Mesendoderm (in vitro differentiated cells): Measurements from ENCODE around the gene PIEZO1.

Source experiments
- DNase-seq: peaks from one replicate; pipeline ENCODE4 v3.0.0; 2013
- H2AK5ac ChIP-seq: 2 replicates; pipeline ENCODE4 v1.6.1; 2013; ENCODE audit warnings: low read length, inconsistent platforms
- H2BK120ac ChIP-seq: 2 replicates; pipeline ENCODE4 v1.6.1; 2013; ENCODE audit warnings: low read depth, mild to moderate bottlenecking, low read length, moderate library complexity, mixed read lengths
- H2BK15ac ChIP-seq: replicated peaks from 2 replicates; pipeline ENCODE4 v1.6.1; 2013; ENCODE audit warnings: low read depth, mild to moderate bottlenecking, moderate library complexity
- H2BK5ac ChIP-seq: 2 replicates; pipeline ENCODE4 v1.6.1; 2013; ENCODE audit warnings: low read length, inconsistent platforms
- H3K18ac ChIP-seq: 2 replicates; pipeline ENCODE4 v1.6.1; 2013; ENCODE audit warnings: mild to moderate bottlenecking, low read length, mixed read lengths
- H3K23ac ChIP-seq: one replicate; pipeline ENCODE4 v1.6.1; 2013; ENCODE audit warnings: low read length
- H3K27ac ChIP-seq: 2 replicates; pipeline ENCODE4 v1.5.1; 2013; ENCODE audit warnings: low read depth, mild to moderate bottlenecking, inconsistent platforms, low read length, moderate library complexity
- H3K27me3 ChIP-seq: 2 replicates; pipeline ENCODE4 v1.6.1; 2013; ENCODE audit warnings: low read length, control low read depth, mild to moderate bottlenecking, inconsistent platforms; ENCODE audit not compliant: insufficient read depth, poor library complexity
- H3K36me3 ChIP-seq: 2 replicates; pipeline ENCODE4 v1.6.1; 2013; ENCODE audit warnings: low read length, inconsistent platforms; ENCODE audit not compliant: control insufficient read depth, insufficient read depth
- H3K4ac ChIP-seq: one replicate; pipeline ENCODE4 v1.6.1; 2013; ENCODE audit warnings: low read depth, mild to moderate bottlenecking, low read length, moderate library complexity
- H3K4me1 ChIP-seq: 2 replicates; pipeline ENCODE4 v1.6.1; 2013; ENCODE audit warnings: low read depth, low read length, inconsistent platforms; ENCODE audit not compliant: control insufficient read depth
- H3K4me2 ChIP-seq: 2 replicates; pipeline ENCODE4 v1.6.1; 2013; ENCODE audit warnings: low read length
- H3K4me3 ChIP-seq: 2 replicates; pipeline ENCODE4 v1.5.1; 2013; ENCODE audit warnings: mild to moderate bottlenecking, low read length
- H3K56ac ChIP-seq: one replicate; pipeline ENCODE4 v1.6.1; 2013; ENCODE audit warnings: low read length
- H3K79me1 ChIP-seq: 2 replicates; pipeline ENCODE4 v1.6.1; 2013; ENCODE audit warnings: low read length, inconsistent platforms
- H3K79me2 ChIP-seq: 2 replicates; pipeline ENCODE4 v1.6.1; 2013; ENCODE audit warnings: mild to moderate bottlenecking, low read length; ENCODE audit not compliant: control insufficient read depth, insufficient read depth
- H3K9ac ChIP-seq: 2 replicates; pipeline ENCODE4 v1.6.1; 2013; ENCODE audit warnings: low read length, inconsistent platforms
- H4K5ac ChIP-seq: one replicate; pipeline ENCODE4 v1.6.1; 2013; ENCODE audit warnings: low read length
- H4K8ac ChIP-seq: one replicate; pipeline ENCODE4 v1.6.1; 2013; ENCODE audit warnings: low read depth, mild to moderate bottlenecking, control low read depth, low read length, moderate library complexity
- WGBS: extraction: QIAGEN DNeasy Blood & Tissue Kit; methylation state at CpG from one replicate; pipeline ENCODE4 v1.1.7; 2013; ENCODE audit warnings: low lambda C conversion rate, missing lambda C conversion rate; ENCODE audit not compliant: insufficient coverage; ENCODE audit errors: extremely low coverage; 5-methylcytosine and 5-hydroxymethylcytosine counted together

The PIEZO1 gene

GRCh38 chr16:88784074-88784855, 755 bp downstream of the PIEZO1 start:
- peaks cover 26% of the 10 kb centered on the region for H3K79me2 ChIP-seq
- peak overlapping the region; percentile 48 for H2BK120ac ChIP-seq
- no peak overlapping the region for H4K8ac ChIP-seq
- H3K4me1 ChIP-seq, result no peaks in the 10 kb centered on the region
- H3K18ac ChIP-seq, result peak overlapping the region; percentile 98
- peak overlapping the region; percentile 82 for H3K4ac ChIP-seq
- H3K9ac ChIP-seq, result peak overlapping the region; percentile 82
- no peak overlapping the region for H2AK5ac ChIP-seq
- H3K79me1 ChIP-seq, result peaks cover 5% of the 10 kb centered on the region
- peak; percentile 87 for DNase-seq
- H3K27me3 ChIP-seq, result no peaks in the 10 kb centered on the region
- no peak overlapping the region for H3K23ac ChIP-seq
- peak overlapping the region; percentile 29 for H3K4me3 ChIP-seq
- H2BK15ac ChIP-seq, result no peak overlapping the region
- WGBS, result no CpG with 5 or more reads among the region's 74 CpGs
- H3K56ac ChIP-seq, result peak overlapping the region; percentile 88
- no peaks in the 10 kb centered on the region for H3K36me3 ChIP-seq
- H3K27ac ChIP-seq, result peak overlapping the region; percentile 74
- H4K5ac ChIP-seq, result no peak overlapping the region
- H3K4me2 ChIP-seq, result peak overlapping the region; percentile 48
- H2BK5ac ChIP-seq, result no peak overlapping the region

GRCh38 chr16:88783391-88784073, 1.5 kb downstream of the PIEZO1 start:
- Histone ChIP-seq H2BK120ac (peak overlapping the region; percentile 5), H3K36me3 (no peaks in the 10 kb centered on the region), H4K5ac (no peak overlapping the region), H3K27ac (no peak overlapping the region), H3K4ac (peak overlapping the region; percentile 82), H3K56ac (peak overlapping the region; percentile 88), H3K23ac (no peak overlapping the region), H2AK5ac (peak overlapping the region; percentile 65), H2BK15ac (no peak overlapping the region), H3K9ac (peak overlapping the region; percentile 82), H3K4me3 (no peak overlapping the region), H4K8ac (no peak overlapping the region), H3K79me1 (peaks cover 5% of the 10 kb centered on the region), H2BK5ac (no peak overlapping the region), H3K4me2 (peak overlapping the region; percentile 48), H3K4me1 (no peaks in the 10 kb centered on the region), H3K79me2 (peaks cover 28% of the 10 kb centered on the region), H3K27me3 (no peaks in the 10 kb centered on the region), H3K18ac (peak overlapping the region; percentile 98)
- WGBS, result no CpG with 5 or more reads among the region's 27 CpGs
- DNase-seq, result no peak

- Histone ChIP-seq H3K9ac (no peak overlapping the region), H3K4ac (no peak overlapping the region), H2BK5ac (no peak overlapping the region), H3K27ac (no peak overlapping the region), H4K8ac (no peak overlapping the region), H2BK15ac (no peak overlapping the region), H4K5ac (no peak overlapping the region), H3K23ac (no peak overlapping the region), H2BK120ac (no peak overlapping the region), H3K4me3 (no peak overlapping the region), H3K4me1 (no peaks in the 10 kb centered on the region), H3K27me3 (no peaks in the 10 kb centered on the region), H3K36me3 (no peaks in the 10 kb centered on the region), H3K79me2 (peaks cover 29% of the 10 kb centered on the region), H3K56ac (peak overlapping the region; percentile 42), H3K18ac (no peak overlapping the region), H3K79me1 (peaks cover 5% of the 10 kb centered on the region), H3K4me2 (no peak overlapping the region), H2AK5ac (no peak overlapping the region)
- DNase-seq, result no peak
- no CpG with 5 or more reads among the region's 16 CpGs for WGBS
Measured at GRCh38 chr16:88782454-88783390, 2.3 kb downstream of the PIEZO1 start.

DNA sequence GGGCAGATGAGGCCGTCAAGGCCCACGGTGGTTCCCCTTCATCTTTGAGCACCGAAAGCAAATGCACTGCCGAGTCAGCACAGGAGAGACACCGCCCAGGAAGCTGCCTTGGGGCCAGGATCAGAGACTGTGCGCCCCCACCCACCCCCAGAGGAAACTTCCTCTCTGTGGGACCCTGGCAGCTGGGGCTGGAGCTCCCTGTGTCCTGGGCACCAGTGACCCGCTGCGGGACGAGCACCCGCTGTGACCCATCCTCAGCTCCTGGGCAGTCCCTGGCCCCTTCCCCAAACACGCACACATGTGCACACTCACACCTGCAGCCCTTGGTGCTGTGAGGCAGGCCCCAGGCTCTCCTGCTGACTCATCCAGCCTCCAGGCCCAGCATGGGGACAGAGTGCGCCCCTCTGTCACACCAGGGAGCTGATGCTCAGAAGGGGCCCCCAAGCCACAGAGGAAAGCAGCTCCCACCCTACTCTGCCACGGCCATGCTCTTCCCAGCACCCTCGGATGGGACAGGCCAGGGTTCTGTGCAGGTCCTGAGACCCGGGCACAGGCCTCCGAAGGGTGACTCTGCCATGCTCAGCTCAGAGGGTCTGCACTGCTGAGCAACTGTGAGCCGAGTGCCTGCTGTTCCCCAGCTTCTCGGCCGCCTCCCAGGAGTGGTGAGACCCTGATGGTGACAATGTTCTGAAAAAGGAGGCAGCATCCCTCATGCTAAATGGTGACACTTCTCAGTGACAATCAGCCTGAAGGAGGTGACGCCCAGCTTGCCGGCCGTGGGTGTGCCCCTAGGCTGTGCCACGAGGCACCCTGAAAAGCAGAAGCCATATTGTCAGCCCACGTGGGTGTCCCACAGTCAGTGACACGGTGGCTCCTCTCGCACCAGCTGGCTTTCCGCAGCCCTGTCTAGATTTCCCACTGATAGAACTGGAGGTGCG, 3.6 kb downstream of the PIEZO1 start:
- Histone ChIP-seq H3K36me3 (no peaks in the 10 kb centered on the region), H3K18ac (no peak overlapping the region), H3K4me2 (no peak overlapping the region), H2BK15ac (no peak overlapping the region), H3K79me2 (peaks cover 29% of the 10 kb centered on the region), H2AK5ac (no peak overlapping the region), H3K4me1 (no peaks in the 10 kb centered on the region), H4K8ac (no peak overlapping the region), H3K27ac (no peak overlapping the region), H3K56ac (peak overlapping the region; percentile 56), H3K27me3 (no peaks in the 10 kb centered on the region), H3K4me3 (no peak overlapping the region), H4K5ac (no peak overlapping the region), H3K79me1 (peaks cover 5% of the 10 kb centered on the region), H3K23ac (no peak overlapping the region), H3K9ac (no peak overlapping the region), H2BK120ac (no peak overlapping the region), H2BK5ac (no peak overlapping the region), H3K4ac (no peak overlapping the region)
- DNase-seq, result no peak
- no CpG with 5 or more reads among the region's 28 CpGs for WGBS
